Mesenchymal stem cell (in vitro differentiated cells and primary cell): ENCODE results near the gene THUMPD1.

Experiments
- DNase-seq: peaks from one replicate; pipeline ENCODE4 v3.0.0-alpha.2; 2013
- H2AFZ ChIP-seq: one replicate; pipeline ENCODE4 v1.6.1; 2013; ENCODE audit warnings: low read depth, mild to moderate bottlenecking, control low read depth, inconsistent platforms, low read length, moderate library complexity
- H2AK5ac ChIP-seq: 2 replicates; pipeline ENCODE4 v1.6.1; 2013; ENCODE audit warnings: low read length, moderate library complexity, mild to moderate bottlenecking, inconsistent platforms; ENCODE audit not compliant: severe bottlenecking
- H2BK120ac ChIP-seq: one replicate; pipeline ENCODE4 v1.6.1; 2013; ENCODE audit warnings: low read depth, mild to moderate bottlenecking, inconsistent platforms, low read length, moderate library complexity
- H2BK12ac ChIP-seq, 2 experiments: one replicate each; pipeline ENCODE4 v1.6.1; 2013; ENCODE audit warnings: inconsistent platforms in 2 of 2, low read length in 2 of 2, mild to moderate bottlenecking in 2 of 2, moderate library complexity in 2 of 2, control low read depth in 1 of 2
- H2BK15ac ChIP-seq: one replicate; pipeline ENCODE4 v1.6.1; 2013; ENCODE audit warnings: mild to moderate bottlenecking, low read depth, inconsistent platforms; ENCODE audit not compliant: poor library complexity, severe bottlenecking
- H2BK5ac ChIP-seq: 2 replicates; pipeline ENCODE4 v1.6.1; 2013; ENCODE audit warnings: low read depth, mild to moderate bottlenecking, low read length, control low read depth, inconsistent platforms; ENCODE audit not compliant: poor library complexity, severe bottlenecking
- H3K14ac ChIP-seq, 2 experiments: one replicate each; pipeline ENCODE4 v1.6.1; 2013; ENCODE audit warnings: inconsistent platforms in 2 of 2, low read length in 2 of 2, control low read depth in 1 of 2, mild to moderate bottlenecking in 1 of 2, moderate library complexity in 1 of 2
- H3K18ac ChIP-seq, 2 experiments: one replicate each; pipeline ENCODE4 v1.6.1; 2013; ENCODE audit warnings: inconsistent platforms in 2 of 2, low read length in 2 of 2, control low read depth in 1 of 2, low read depth in 1 of 2, mild to moderate bottlenecking in 1 of 2
- H3K23ac ChIP-seq, 2 experiments: one replicate each; pipeline ENCODE4 v1.6.1; 2013; ENCODE audit warnings: inconsistent platforms in 2 of 2, low read length in 2 of 2, mild to moderate bottlenecking in 2 of 2, moderate library complexity in 2 of 2, control low read depth in 1 of 2
- H3K27ac ChIP-seq: 2 replicates; pipeline ENCODE4 v1.5.1; 2013; ENCODE audit warnings: mild to moderate bottlenecking, moderate library complexity, low read length, control low read depth, inconsistent platforms; ENCODE audit not compliant: poor library complexity, severe bottlenecking
- H3K27me3 ChIP-seq, 2 experiments: 2 replicates each; pipeline versions ENCODE4 v1.6.1 to v1.7.0; 2013; ENCODE audit warnings: low read length in 2 of 2, mild to moderate bottlenecking in 2 of 2, moderate library complexity in 2 of 2, control low read depth in 1 of 2, inconsistent platforms in 1 of 2; ENCODE audit not compliant: control insufficient read depth in 1 of 2, insufficient read depth in 1 of 2
- H3K36me3 ChIP-seq, 2 experiments: 2 replicates each; pipeline versions ENCODE4 v1.6.1 to v1.7.0; 2013; ENCODE audit warnings: low read length in 2 of 2, control low read depth in 1 of 2, inconsistent platforms in 1 of 2, low read depth in 1 of 2, mild to moderate bottlenecking in 1 of 2; ENCODE audit not compliant: insufficient read depth in 2 of 2, control insufficient read depth in 1 of 2
- H3K4ac ChIP-seq, 2 experiments: one replicate each; pipeline ENCODE4 v1.6.1; 2013; ENCODE audit warnings: inconsistent platforms in 2 of 2, low read length in 2 of 2, mild to moderate bottlenecking in 2 of 2, moderate library complexity in 2 of 2, control low read depth in 1 of 2, low read depth in 1 of 2
- H3K4me1 ChIP-seq: 2 replicates; pipeline ENCODE4 v1.6.1; 2013; ENCODE audit warnings: low read depth, low read length, control low read depth; ENCODE audit not compliant: control insufficient read depth, insufficient read depth
- H3K4me2 ChIP-seq: 2 replicates; pipeline ENCODE4 v1.6.1; 2013; ENCODE audit warnings: low read length, mild to moderate bottlenecking, inconsistent platforms; ENCODE audit not compliant: poor library complexity, severe bottlenecking
- H3K4me3 ChIP-seq, 2 experiments: 2 replicates each; pipeline versions ENCODE4 v1.5.1 to v1.7.0; 2013; ENCODE audit warnings: low read length in 2 of 2, mild to moderate bottlenecking in 2 of 2, control low read depth in 1 of 2, low read depth in 1 of 2; ENCODE audit not compliant: insufficient read depth in 1 of 2
- H3K79me1 ChIP-seq: replicated peaks from 2 replicates; pipeline ENCODE4 v1.6.1; 2013; ENCODE audit warnings: mild to moderate bottlenecking, control low read depth, low read length, inconsistent platforms; ENCODE audit not compliant: poor library complexity, severe bottlenecking
- H3K9ac ChIP-seq: 2 replicates; pipeline ENCODE4 v1.7.0; 2013; ENCODE audit warnings: mild to moderate bottlenecking, low read length, moderate library complexity
- H3K9me3 ChIP-seq: 2 replicates; pipeline ENCODE4 v1.7.0; 2013; ENCODE audit warnings: mild to moderate bottlenecking, low read length; ENCODE audit not compliant: control insufficient read depth
- H4K8ac ChIP-seq: one replicate; pipeline ENCODE4 v1.6.1; 2013; ENCODE audit warnings: inconsistent platforms, mild to moderate bottlenecking, low read length, moderate library complexity
- H4K91ac ChIP-seq: one replicate; pipeline ENCODE4 v1.6.1; 2013; ENCODE audit warnings: mild to moderate bottlenecking, low read length, inconsistent platforms
- WGBS: methylation state at CpG from one replicate; pipeline ENCODE4 v1.1.7; 2013; ENCODE audit warnings: mixed read lengths; 5-methylcytosine and 5-hydroxymethylcytosine counted together

Gene THUMPD1

GRCh38 chr16:20735490-20735889, 6.1 kb downstream of the THUMPD1 start:
- no peak overlapping the region for H3K9ac ChIP-seq
- no peak overlapping the region for H3K18ac ChIP-seq
- peaks cover 7% of the 10 kb centered on the region for H3K4me1 ChIP-seq
- no peak overlapping the region for H3K14ac ChIP-seq
- H2AK5ac ChIP-seq, result no peak overlapping the region
- H3K27me3 ChIP-seq, result no peaks in the 10 kb centered on the region
- H4K91ac ChIP-seq, result no peak overlapping the region
- H3K9me3 ChIP-seq, result no peaks in the 10 kb centered on the region
- H3K4ac ChIP-seq, result no peak overlapping the region
- H3K4me2 ChIP-seq, result no peak overlapping the region
- H2AFZ ChIP-seq, result no peak overlapping the region
- no peak overlapping the region for H2BK120ac ChIP-seq
- peaks cover 14% of the 10 kb centered on the region for H3K79me1 ChIP-seq
- H3K27ac ChIP-seq, result no peak overlapping the region
- no peak overlapping the region for H3K4me3 ChIP-seq
- no peak for DNase-seq
- H2BK15ac ChIP-seq, result no peak overlapping the region
- peaks cover 12 to 60% of the 10 kb centered on the region in 2 experiments for H3K36me3 ChIP-seq
- no peak overlapping the region for H2BK5ac ChIP-seq
- H2BK12ac ChIP-seq, result no peak overlapping the region
- no peak overlapping the region for H4K8ac ChIP-seq
- no CpG with 5 or more reads among the region's 1 CpG for WGBS
- H3K23ac ChIP-seq, result no peak overlapping the region

GRCh38 chr16:20734782-20735181, 6.8 kb downstream of the THUMPD1 start:
- WGBS, result over 99% methylated on average over 3 of the region's 3 CpGs
- no peak overlapping the region for H2AK5ac ChIP-seq
- H3K4ac ChIP-seq, result no peak overlapping the region

GRCh38 chr16:20734056-20734455, 7.6 kb downstream of the THUMPD1 start:
- no peak overlapping the region for H3K14ac ChIP-seq
- no peak overlapping the region for H3K4ac ChIP-seq
- H2BK5ac ChIP-seq, result no peak overlapping the region
- no peak overlapping the region for H3K9ac ChIP-seq
- no peak for DNase-seq
- no peak overlapping the region for H3K4me2 ChIP-seq
- no peaks in the 10 kb centered on the region for H3K27me3 ChIP-seq
- 98% methylated on average over 3 of the region's 3 CpGs for WGBS
- H3K4me1 ChIP-seq, result no peaks in the 10 kb centered on the region
- no peak overlapping the region for H4K8ac ChIP-seq
- H3K27ac ChIP-seq, result no peak overlapping the region
- H2BK12ac ChIP-seq, result no peak overlapping the region
- no peak overlapping the region for H4K91ac ChIP-seq
- no peak overlapping the region for H2BK120ac ChIP-seq
- H2AK5ac ChIP-seq, result no peak overlapping the region
- peaks cover 7 to 59% of the 10 kb centered on the region in 2 experiments for H3K36me3 ChIP-seq
- H3K79me1 ChIP-seq, result peaks cover 14% of the 10 kb centered on the region
- no peaks in the 10 kb centered on the region for H3K9me3 ChIP-seq
- no peak overlapping the region for H2AFZ ChIP-seq
- H2BK15ac ChIP-seq, result no peak overlapping the region
- no peak overlapping the region for H3K23ac ChIP-seq
- no peak overlapping the region for H3K4me3 ChIP-seq
- no peak overlapping the region for H3K18ac ChIP-seq

More at GRCh38 chr16:20734782-20735181, 6.8 kb downstream of the THUMPD1 start:
- Histone ChIP-seq H2BK12ac (no peak overlapping the region), H3K9me3 (no peaks in the 10 kb centered on the region), H3K4me3 (no peak overlapping the region), H3K4me1 (peaks cover 3% of the 10 kb centered on the region), H2BK5ac (no peak overlapping the region), H3K27ac (no peak overlapping the region), H3K27me3 (no peaks in the 10 kb centered on the region), H2AFZ (no peak overlapping the region), H4K8ac (no peak overlapping the region), H3K23ac (no peak overlapping the region), H4K91ac (no peak overlapping the region), H3K4me2 (no peak overlapping the region), H2BK120ac (no peak overlapping the region), H3K9ac (no peak overlapping the region), H3K14ac (no peak overlapping the region), H3K36me3 (peaks cover 12 to 60% of the 10 kb centered on the region in 2 experiments), H3K79me1 (peaks cover 14% of the 10 kb centered on the region), H3K18ac (no peak overlapping the region), H2BK15ac (no peak overlapping the region)
- DNase-seq, result no peak

GRCh38 chr16:20729141-20729540, 12.5 kb downstream of the THUMPD1 start:
- 88% methylated on average over 3 of the region's 3 CpGs for WGBS
- H2AK5ac ChIP-seq, result no peak overlapping the region
- H3K4ac ChIP-seq, result no peak overlapping the region
- no peak overlapping the region for H3K4me2 ChIP-seq
- H2BK15ac ChIP-seq, result no peak overlapping the region
- H3K79me1 ChIP-seq, result no peaks in the 10 kb centered on the region
- H3K18ac ChIP-seq, result no peak overlapping the region
- no peak overlapping the region for H2BK5ac ChIP-seq
- peaks cover 0 to 10% of the 10 kb centered on the region in 2 experiments for H3K36me3 ChIP-seq
- H3K4me1 ChIP-seq, result no peaks in the 10 kb centered on the region
- no peak overlapping the region for H3K14ac ChIP-seq
- peaks cover 0 to 5% of the 10 kb centered on the region in 2 experiments for H3K27me3 ChIP-seq
- DNase-seq, result no peak
- H3K27ac ChIP-seq, result no peak overlapping the region
- H4K91ac ChIP-seq, result no peak overlapping the region
- H2BK120ac ChIP-seq, result no peak overlapping the region
- H3K23ac ChIP-seq, result no peak overlapping the region
- H4K8ac ChIP-seq, result no peak overlapping the region
- H2AFZ ChIP-seq, result no peak overlapping the region
- no peaks in the 10 kb centered on the region for H3K9me3 ChIP-seq
- H3K4me3 ChIP-seq, result no peak overlapping the region
- no peak overlapping the region for H2BK12ac ChIP-seq
- H3K9ac ChIP-seq, result no peak overlapping the region
